Diencephalon (tissue), 1 donor: ENCODE data around the gene NUP62CL. TPM values are rescaled to one million over a fixed set of nuclear protein-coding genes. Genes with fewer than 3 reads are reported as not detected.

ENCODE experiments used
- small RNA-seq: library from RNA; depleted of rRNA; stranded (forward); fragments of <200 nt; gene quantifications from one replicate; pipeline ENCODE3, GENCODE V24; 2014
- total RNA-seq: library from RNA; depleted of rRNA; stranded (reverse); fragments of >200 nt; gene quantifications from one replicate; pipeline ENCODE4 v1.2.3, GENCODE V29; 2014

Gene NUP62CL, protein sequence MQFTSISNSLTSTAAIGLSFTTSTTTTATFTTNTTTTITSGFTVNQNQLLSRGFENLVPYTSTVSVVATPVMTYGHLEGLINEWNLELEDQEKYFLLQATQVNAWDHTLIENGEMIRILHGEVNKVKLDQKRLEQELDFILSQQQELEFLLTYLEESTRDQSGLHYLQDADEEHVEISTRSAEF
- 4.4 TPM for total RNA-seq

DNA sequence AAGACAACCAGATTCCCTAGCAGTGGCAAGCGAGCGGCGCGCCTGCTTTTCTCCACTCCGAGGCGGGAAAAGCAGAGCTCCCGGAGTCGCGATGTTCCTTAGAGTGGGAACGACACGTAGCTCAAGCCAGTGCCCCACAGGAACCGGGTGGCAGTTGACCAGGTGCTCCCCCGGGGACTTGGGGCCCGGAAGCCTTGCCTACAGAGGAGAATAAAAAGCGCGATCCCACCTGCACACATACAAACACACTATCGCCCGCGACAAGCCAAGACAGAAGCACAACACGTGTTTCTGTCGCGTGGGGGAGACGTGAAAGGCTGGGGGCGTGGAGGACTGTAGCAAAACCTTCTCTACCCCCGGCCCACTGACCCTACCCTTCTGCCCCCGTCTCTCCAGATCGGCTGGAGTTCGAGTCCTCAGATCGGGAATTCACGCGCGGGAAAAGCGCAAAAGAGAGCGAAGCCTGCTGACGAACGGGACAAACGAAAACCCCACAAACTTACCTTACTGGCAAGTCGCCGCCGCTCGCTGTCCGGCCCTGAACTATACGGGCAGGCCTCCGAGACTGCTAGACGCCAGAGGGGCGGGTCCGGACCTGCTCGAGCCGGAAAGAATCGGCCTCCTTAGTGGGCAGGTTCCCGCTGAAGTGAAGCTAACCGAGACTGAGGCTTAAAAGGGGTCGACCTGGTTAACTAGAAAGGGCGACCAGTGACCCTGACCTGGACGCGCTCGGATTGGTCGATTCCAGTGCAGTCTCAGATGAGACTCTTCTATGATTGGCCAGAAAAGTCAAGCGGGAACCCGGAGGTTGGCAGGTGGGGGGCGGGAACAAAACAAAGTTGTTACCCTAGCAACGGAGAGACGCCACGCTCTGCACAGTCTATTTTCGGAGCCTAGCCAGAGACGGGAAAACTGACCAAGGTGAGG lies at the start of gene NUP62CL, which contains the start of gene DNAAF6:
Gene NUP62CL, minus strand, starts transcription at position 664 of the 927 bp plus-strand sequence. CDS start 31,287 bp downstream, outside the sequence.
Gene DNAAF6, plus strand, starts transcription at position 842 of the 927 bp plus-strand sequence. CDS start 6,265 bp downstream, outside the sequence.

GRCh38 chrX:107118322-107119147 lies 87.7 kb downstream of the NUP62CL start, which contains the start of gene RBM41:
Gene RBM41 (minus strand): TSS chrX:107118822. CDS start chrX:107118773, 49 bp downstream.

Small RNA genes within 50 kb of the gene (small RNA-seq; reads per million reads assigned to genes)
- not detected for gene RF00019

Other genes starting within 250 kb of the NUP62CL start
- gene MORC4, start 206.2 kb downstream of the NUP62CL start, total RNA-seq, result 7.6 TPM
- gene RBM41, start 87.6 kb downstream of the NUP62CL start, total RNA-seq, result 25.6 TPM
- gene DNAAF6, start 178 bp upstream of the NUP62CL start, total RNA-seq, result 0.92 TPM
- gene FRMPD3, start 243.2 kb upstream of the NUP62CL start, total RNA-seq, result 3.2 TPM